IMR-90 (cell line): ENCODE data around the gene PFN1. TPM values are rescaled to one million over a fixed set of nuclear protein-coding genes. Genes with fewer than 3 reads are reported as not detected.

Source experiments
- ATAC-seq: fragments of 200-7000 bp; cut with Tn5 transposase; 2 replicates; pipeline ENCODE4 v1.9.1; 2020; ENCODE audit warnings: low read depth, mild to moderate bottlenecking, moderate library complexity
- BruUV-seq: library from RNA; stranded (reverse); fragments of 400-500 nt; replicated peaks from 2 replicates; lab custom pipeline; 2021; lab: Mats Ljungman, UMichigan
- CTCF ChIA-PET: fragments of 300-600 bp; formaldehyde crosslinking; extraction: SDS; loops from one replicate; lab custom pipeline; 2021; ENCODE audit warnings: antibody characterized with exemption; lab: Yijun Ruan, JAX
- POLR2A ChIA-PET: fragments of 300-600 bp; sonication (Branson Sonifier 250); formaldehyde crosslinking; loops from one replicate; lab custom pipeline; 2022; ENCODE audit warnings: antibody characterized with exemption; ENCODE audit not compliant: unreplicated experiment; lab: Charles Lee
- DNase-seq: peaks from one replicate; pipeline ENCODE4 v3.0.0; 2013
- H2AFZ ChIP-seq: replicated peaks from 2 replicates; pipeline ENCODE3; 2013; ENCODE audit warnings: low read length, mild to moderate bottlenecking; ENCODE audit not compliant: poor library complexity
- H2AK5ac ChIP-seq: 2 replicates; pipeline ENCODE4 v1.6.1; 2013; ENCODE audit warnings: low read depth, low read length, inconsistent platforms
- H2AK9ac ChIP-seq: replicated peaks from 2 replicates; pipeline ENCODE3; 2013; ENCODE audit warnings: mild to moderate bottlenecking, low read depth, low read length, moderate library complexity; ENCODE audit not compliant: poor library complexity
- H2BK120ac ChIP-seq: 2 replicates; pipeline ENCODE4 v1.6.1; 2013; ENCODE audit warnings: low read depth, low read length, inconsistent platforms
- H2BK15ac ChIP-seq: 3 replicates; pipeline ENCODE4 v1.6.1; 2013; ENCODE audit warnings: low read depth, low read length, inconsistent platforms
- H2BK20ac ChIP-seq: 2 replicates; pipeline ENCODE4 v1.6.1; 2013; ENCODE audit warnings: low read depth, mild to moderate bottlenecking, inconsistent platforms, low read length, moderate library complexity
- H2BK5ac ChIP-seq: 2 replicates; pipeline ENCODE4 v1.6.1; 2013; ENCODE audit warnings: mild to moderate bottlenecking, low read depth, low read length, inconsistent platforms; ENCODE audit not compliant: poor library complexity, severe bottlenecking
- H3K14ac ChIP-seq: replicated peaks from 2 replicates; pipeline ENCODE4 v1.6.1; 2013; ENCODE audit warnings: low read depth, low read length, inconsistent platforms
- H3K18ac ChIP-seq: 2 replicates; pipeline ENCODE4 v1.6.1; 2013; ENCODE audit warnings: low read depth, low read length, control low read depth
- H3K23ac ChIP-seq: 2 replicates; pipeline ENCODE4 v1.6.1; 2013; ENCODE audit warnings: low read depth, low read length, inconsistent platforms
- H3K27ac ChIP-seq: 2 replicates; pipeline ENCODE4 v1.5.1; 2013; ENCODE audit warnings: mild to moderate bottlenecking, control low read depth, low read length; ENCODE audit not compliant: insufficient read depth
- H3K27me3 ChIP-seq: 2 replicates; pipeline ENCODE4 v1.6.1; 2013; ENCODE audit warnings: low read length; ENCODE audit not compliant: control insufficient read depth, insufficient read depth
- H3K36me3 ChIP-seq: 2 replicates; pipeline ENCODE4 v1.6.1; 2013; ENCODE audit warnings: low read length, mixed read lengths; ENCODE audit not compliant: control insufficient read depth, insufficient read depth
- H3K4ac ChIP-seq: 2 replicates; pipeline ENCODE4 v1.6.1; 2013; ENCODE audit warnings: low read depth, low read length, inconsistent platforms
- H3K4me1 ChIP-seq: 2 replicates; pipeline ENCODE4 v1.6.1; 2013; ENCODE audit warnings: low read length, mixed read lengths; ENCODE audit not compliant: control insufficient read depth, insufficient read depth
- H3K4me2 ChIP-seq: 2 replicates; pipeline ENCODE4 v1.6.1; 2013; ENCODE audit warnings: low read depth, mild to moderate bottlenecking, control low read depth, low read length, moderate library complexity
- H3K4me3 ChIP-seq: 2 replicates; pipeline ENCODE4 v1.5.1; 2013; ENCODE audit warnings: low read depth, mild to moderate bottlenecking, control low read depth, low read length, moderate library complexity; ENCODE audit not compliant: insufficient read depth
- H3K56ac ChIP-seq: 2 replicates; pipeline ENCODE4 v1.6.1; 2013; ENCODE audit warnings: low read length, inconsistent platforms; ENCODE audit not compliant: insufficient read depth; ENCODE audit errors: extremely low read depth
- H3K79me1 ChIP-seq, 2 experiments: 2 replicates each; pipeline ENCODE4 v1.6.1; 2013; ENCODE audit warnings: low read length in 2 of 2, inconsistent platforms in 1 of 2, low read depth in 1 of 2
- H3K9ac ChIP-seq: 2 replicates; pipeline ENCODE4 v1.6.1; 2013; ENCODE audit warnings: low read depth, low read length, control low read depth
- H3K9me1 ChIP-seq: 2 replicates; pipeline ENCODE4 v1.6.1; 2013; ENCODE audit warnings: low read length, inconsistent platforms; ENCODE audit not compliant: insufficient read depth
- H3K9me3 ChIP-seq: 2 replicates; pipeline ENCODE4 v1.6.1; 2013; ENCODE audit warnings: low read length; ENCODE audit not compliant: control insufficient read depth, insufficient read depth
- H4K20me1 ChIP-seq: 2 replicates; pipeline ENCODE4 v1.6.1; 2013; ENCODE audit warnings: low read length, inconsistent platforms; ENCODE audit not compliant: insufficient read depth
- H4K5ac ChIP-seq: 2 replicates; pipeline ENCODE4 v1.6.1; 2013; ENCODE audit warnings: mild to moderate bottlenecking, low read depth, low read length, control low read depth
- H4K8ac ChIP-seq, 2 experiments: 2 replicates each; pipeline ENCODE4 v1.6.1; 2013; ENCODE audit warnings: low read depth in 2 of 2, low read length in 2 of 2, control low read depth in 1 of 2, inconsistent platforms in 1 of 2
- H4K91ac ChIP-seq: 2 replicates; pipeline ENCODE4 v1.6.1; 2013; ENCODE audit warnings: low read depth, low read length, inconsistent platforms; ENCODE audit not compliant: insufficient read depth
- BHLHE40 ChIP-seq: fragments of 150-350 bp; IDR thresholded peaks from 2 replicates; pipeline ENCODE4 v1.6.1; 2016; ENCODE audit warnings: mild to moderate bottlenecking, low read depth, low read length
- CEBPB ChIP-seq: IDR thresholded peaks from 2 replicates; pipeline ENCODE4 v1.6.1; 2012; ENCODE audit warnings: low read depth, low read length, improper control_type of control experiment
- CHD1 ChIP-seq: IDR thresholded peaks from 2 replicates; pipeline ENCODE4 v1.6.1; 2012; ENCODE audit warnings: low read depth, low read length, improper control_type of control experiment
- ELK1 ChIP-seq: fragments of 150-350 bp; IDR thresholded peaks from 2 replicates; pipeline ENCODE4 v1.6.1; 2016; ENCODE audit warnings: low read depth, mild to moderate bottlenecking, low read length, moderate library complexity, borderline replicate concordance
- FOS ChIP-seq: fragments of 150-350 bp; IDR thresholded peaks from 2 replicates; pipeline ENCODE4 v1.6.1; 2016; ENCODE audit warnings: low read depth, low read length
- MAFK ChIP-seq: IDR thresholded peaks from 2 replicates; pipeline ENCODE4 v1.6.1; 2012; ENCODE audit warnings: low read depth, low read length, improper control_type of control experiment
- MAZ ChIP-seq: IDR thresholded peaks from 2 replicates; pipeline ENCODE4 v1.6.1; 2012; ENCODE audit warnings: low read depth, mild to moderate bottlenecking, low read length, improper control_type of control experiment, moderate library complexity, borderline replicate concordance
- MXI1 ChIP-seq: IDR thresholded peaks from 2 replicates; pipeline ENCODE4 v1.6.1; 2012; ENCODE audit warnings: low read depth, mild to moderate bottlenecking, low read length, moderate library complexity, borderline replicate concordance
- POLR2A ChIP-seq: IDR thresholded peaks from 2 replicates; pipeline ENCODE4 v1.6.1; 2012; ENCODE audit warnings: mild to moderate bottlenecking, low read depth, low read length
- RAD21 ChIP-seq: IDR thresholded peaks from 2 replicates; pipeline ENCODE4 v1.6.1; 2012; ENCODE audit warnings: low read length, improper control_type of control experiment
- RFX5 ChIP-seq: IDR thresholded peaks from 2 replicates; pipeline ENCODE4 v1.8.0; 2012; ENCODE audit warnings: low read depth, mild to moderate bottlenecking, low read length, moderate library complexity
- SMC3 ChIP-seq: fragments of 150-350 bp; IDR thresholded peaks from 2 replicates; pipeline ENCODE4 v1.6.1; 2016; ENCODE audit warnings: low read depth, mild to moderate bottlenecking, antibody characterized with exemption, low read length, moderate library complexity
- USF2 ChIP-seq: fragments of 150-350 bp; IDR thresholded peaks from 2 replicates; pipeline ENCODE4 v1.6.1; 2017; ENCODE audit warnings: mild to moderate bottlenecking, antibody characterized with exemption, low read length, low read depth
- WGBS, 2 experiments: methylation state at CpG; one replicate each; pipeline versions ENCODE4 v1.1.5 to v1.1.7; 2013; ENCODE audit warnings: missing lambda C conversion rate in 2 of 2; ENCODE audit not compliant: insufficient read length in 1 of 2; ENCODE audit errors: extremely low coverage in 2 of 2; 5-methylcytosine and 5-hydroxymethylcytosine counted together
- dilution Hi-C: fragments of 300-500 bp; cut with HindIII; formaldehyde crosslinking; loops from one replicate; pipeline ENCODE4 v1.14.3; 2018; ENCODE audit warnings: low sequenced_read_pairs; ENCODE audit not compliant: unreplicated experiment
- in situ Hi-C: fragments of 300-500 bp; cut with MboI; formaldehyde crosslinking; loops from 3 replicates; pipeline ENCODE4 v1.14.3; 2019; ENCODE audit warnings: low sequenced_read_pairs, inconsistent platforms, mixed read lengths
- intact Hi-C: fragments of 100-400 bp; cut with micrococcal nuclease; formaldehyde crosslinking; loops from 2 replicates; pipeline ENCODE4 v1.10.0; 2022
- polyA plus RNA-seq, 3 experiments: library from polyadenylated mRNA; depleted of rRNA; stranded (reverse); fragments of >200 nt; gene quantifications; 2 replicates each; pipeline ENCODE4 v1.2.3, GENCODE V29; 2012; ENCODE audit warnings: low replicate concordance in 1 of 3
- total RNA-seq: library from RNA; depleted of rRNA; stranded (reverse); fragments of >200 nt; gene quantifications from 2 replicates; pipeline ENCODE4 v1.2.3, GENCODE V29; 2012
- TF ChIP-seq, protein P1 (sequence below): conservative IDR thresholded peaks from 2 replicates; pipeline ENCODE4 v1.5.1; 2012; ENCODE audit warnings: mild to moderate bottlenecking, low read depth, low read length, improper control_type of control experiment

Gene PFN1
- total and polyA plus RNA-seq, 2 of the 4 experiments (the other 2 are of a cell fraction): 348 to 1,671 TPM

DNA sequence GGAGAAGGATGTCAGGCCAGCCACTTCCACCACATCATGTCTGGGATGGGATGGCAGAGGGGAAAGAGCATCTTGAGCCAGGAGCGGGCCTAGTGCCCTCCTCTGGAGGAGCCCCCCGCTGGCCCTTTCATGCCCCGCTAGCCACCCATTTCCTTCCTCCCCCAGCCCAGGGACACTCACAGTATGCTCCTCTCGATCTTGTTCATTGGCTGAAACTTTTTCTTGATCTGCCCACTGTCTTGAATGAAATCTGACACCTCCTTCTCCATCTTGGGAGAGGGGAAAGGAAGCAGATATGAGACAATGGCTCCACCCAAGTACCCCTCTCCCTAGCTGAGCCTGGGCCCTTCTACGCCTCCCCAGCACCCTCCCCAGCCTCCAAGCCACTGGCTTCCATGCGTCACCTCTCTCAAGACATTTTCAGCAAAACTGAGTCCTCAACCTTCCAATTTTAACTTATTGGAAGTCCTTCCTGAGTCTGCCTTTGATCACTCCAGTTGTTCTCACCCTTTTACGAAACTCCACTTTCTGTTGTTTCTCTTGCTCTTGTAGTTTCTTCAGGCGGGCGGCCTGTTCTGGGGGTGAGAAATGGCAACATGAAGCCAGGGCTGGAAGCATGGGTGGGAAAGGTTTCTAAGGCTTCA, 12.1 kb upstream of the PFN1 start:
- Histone ChIP-seq H2BK20ac (no peak overlapping the region), H4K8ac (no peak overlapping the region), H3K23ac (no peak overlapping the region), H3K9ac (no peak overlapping the region), H3K14ac (no peak overlapping the region), H2BK120ac (no peak overlapping the region), H4K5ac (no peak overlapping the region), H3K9me1 (peaks cover 6% of the 10 kb centered on the region; the same call in 1 of the 2 replicates), H3K4me1 (no peaks in the 10 kb centered on the region), H2AK9ac (peak overlapping the region; percentile 45), H4K91ac (no peak overlapping the region), H2AFZ (no peak overlapping the region), H3K4me3 (no peak overlapping the region), H3K27ac (no peak overlapping the region), H2BK5ac (no peak overlapping the region), H3K18ac (no peak overlapping the region), H3K4me2 (no peak overlapping the region), H3K79me1 (peaks cover 7 to 26% of the 10 kb centered on the region in 2 experiments), H3K9me3 (no peaks in the 10 kb centered on the region), H3K36me3 (peaks cover 23% of the 10 kb centered on the region), H3K56ac (no peak overlapping the region), H3K4ac (no peak overlapping the region), H2AK5ac (no peak overlapping the region), H3K27me3 (no peaks in the 10 kb centered on the region), H2BK15ac (no peak overlapping the region), H4K20me1 (no peaks in the 10 kb centered on the region)
- dilution Hi-C loops: no loop called here
- CTCF ChIA-PET: interaction anchor here (0.5 kb wide), 1 partner anchor 75 kb away, joined by 3 read pairs; no protein-coding TSS in a partner anchor
- in situ Hi-C loops: no loop called here
- no peak; the same call in 1 of the 2 replicates for ATAC-seq
- intact Hi-C loops: no loop called here
- TF ChIP-seq CEBPB: no peak
- TF ChIP-seq RAD21: no peak
- TF ChIP-seq, protein P1, sequence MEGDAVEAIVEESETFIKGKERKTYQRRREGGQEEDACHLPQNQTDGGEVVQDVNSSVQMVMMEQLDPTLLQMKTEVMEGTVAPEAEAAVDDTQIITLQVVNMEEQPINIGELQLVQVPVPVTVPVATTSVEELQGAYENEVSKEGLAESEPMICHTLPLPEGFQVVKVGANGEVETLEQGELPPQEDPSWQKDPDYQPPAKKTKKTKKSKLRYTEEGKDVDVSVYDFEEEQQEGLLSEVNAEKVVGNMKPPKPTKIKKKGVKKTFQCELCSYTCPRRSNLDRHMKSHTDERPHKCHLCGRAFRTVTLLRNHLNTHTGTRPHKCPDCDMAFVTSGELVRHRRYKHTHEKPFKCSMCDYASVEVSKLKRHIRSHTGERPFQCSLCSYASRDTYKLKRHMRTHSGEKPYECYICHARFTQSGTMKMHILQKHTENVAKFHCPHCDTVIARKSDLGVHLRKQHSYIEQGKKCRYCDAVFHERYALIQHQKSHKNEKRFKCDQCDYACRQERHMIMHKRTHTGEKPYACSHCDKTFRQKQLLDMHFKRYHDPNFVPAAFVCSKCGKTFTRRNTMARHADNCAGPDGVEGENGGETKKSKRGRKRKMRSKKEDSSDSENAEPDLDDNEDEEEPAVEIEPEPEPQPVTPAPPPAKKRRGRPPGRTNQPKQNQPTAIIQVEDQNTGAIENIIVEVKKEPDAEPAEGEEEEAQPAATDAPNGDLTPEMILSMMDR: no peak
- TF ChIP-seq RFX5: no peak
- no peak for TF ChIP-seq MAFK
- no peak for TF ChIP-seq SMC3
- TF ChIP-seq USF2: no peak
- TF ChIP-seq MXI1: no peak
- TF ChIP-seq FOS: no peak
- no peak for TF ChIP-seq CHD1
- no peak for TF ChIP-seq POLR2A
- TF ChIP-seq BHLHE40: no peak
- TF ChIP-seq ELK1: no peak
- no peak for TF ChIP-seq MAZ
- POLR2A ChIA-PET: no interaction called here
- no TSS peak for BruUV-seq
- 100% methylated on average over 1 of the region's 9 CpGs; no CpG with 5 or more reads in 1 of the 2 experiments for WGBS, 2 experiments
- no peak for DNase-seq
